Subcutaneous preadipocyte (primary cell): Measurements from ENCODE around the gene ZNF414. TPM values are rescaled to one million over a fixed set of nuclear protein-coding genes. Genes with fewer than 3 reads are reported as not detected.

Source experiments
- total RNA-seq: library from RNA; depleted of rRNA; stranded (reverse); fragments of >200 nt; gene quantifications from 2 replicates; pipeline ENCODE4 v1.2.3, GENCODE V29; 2012

Gene ZNF414
- 2.9 and 3.5 TPM in 2 replicates for total RNA-seq

GRCh38 chr19:8513687-8514504 is at the start of gene ZNF414:
Gene ZNF414 (minus strand): TSS chr19:8514167. CDS start chr19:8514046, 121 bp downstream.

Other genes with a start within 250 kb of the ZNF414 start
- 36.4 and 47.8 TPM in 2 replicates for gene CD320, start 205.8 kb downstream of the ZNF414 start, total RNA-seq
- 16.9 and 29.3 TPM in 2 replicates for gene NDUFA7, start 192.8 kb downstream of the ZNF414 start, total RNA-seq
- gene RPS28, start 192.7 kb downstream of the ZNF414 start, total RNA-seq = 122 and 242 TPM in 2 replicates
- gene KANK3, start 170.9 kb downstream of the ZNF414 start, total RNA-seq = under 0.01 and 0.20 TPM in 2 replicates
- 20.5 and 21.7 TPM in 2 replicates for gene ANGPTL4, start 150.0 kb downstream of the ZNF414 start, total RNA-seq
- 31.3 and 32.3 TPM in 2 replicates for gene RAB11B, start 123.8 kb downstream of the ZNF414 start, total RNA-seq
- 35.4 and 36.4 TPM in 2 replicates for gene MARCHF2, start 100.9 kb downstream of the ZNF414 start, total RNA-seq
- gene HNRNPM, start 69.2 kb downstream of the ZNF414 start, total RNA-seq = 36.4 and 56.5 TPM in 2 replicates
- gene PRAM1, start 11.5 kb downstream of the ZNF414 start, total RNA-seq = not detected in 2 replicates
- 0.20 and 0.73 TPM in 2 replicates for gene MYO1F, start 63.3 kb upstream of the ZNF414 start, total RNA-seq
- gene ADAMTS10, start 96.5 kb upstream of the ZNF414 start, total RNA-seq = 1.2 and 4.0 TPM in 2 replicates
- gene NFILZ, start 116.5 kb upstream of the ZNF414 start, total RNA-seq = not detected in 2 replicates
- gene ACTL9, start 184.6 kb upstream of the ZNF414 start, total RNA-seq = not detected in 2 replicates
- gene OR2Z1, start 207.5 kb upstream of the ZNF414 start, total RNA-seq = not detected in 2 replicates